HG03066 (cell line): ENCODE data around the gene NKAIN4.

Source experiments
- ATAC-seq: cut with Tn5 transposase; IDR thresholded peaks from one replicate; pipeline ENCODE4 v1.9.1; 2021; ENCODE audit warnings: low read depth; ENCODE audit not compliant: unreplicated experiment

NKAIN4 gene

GRCh38 chr20:63288581-63289251 is 34.5 kb upstream of the NKAIN4 start:
- ATAC-seq: no peak

DNA sequence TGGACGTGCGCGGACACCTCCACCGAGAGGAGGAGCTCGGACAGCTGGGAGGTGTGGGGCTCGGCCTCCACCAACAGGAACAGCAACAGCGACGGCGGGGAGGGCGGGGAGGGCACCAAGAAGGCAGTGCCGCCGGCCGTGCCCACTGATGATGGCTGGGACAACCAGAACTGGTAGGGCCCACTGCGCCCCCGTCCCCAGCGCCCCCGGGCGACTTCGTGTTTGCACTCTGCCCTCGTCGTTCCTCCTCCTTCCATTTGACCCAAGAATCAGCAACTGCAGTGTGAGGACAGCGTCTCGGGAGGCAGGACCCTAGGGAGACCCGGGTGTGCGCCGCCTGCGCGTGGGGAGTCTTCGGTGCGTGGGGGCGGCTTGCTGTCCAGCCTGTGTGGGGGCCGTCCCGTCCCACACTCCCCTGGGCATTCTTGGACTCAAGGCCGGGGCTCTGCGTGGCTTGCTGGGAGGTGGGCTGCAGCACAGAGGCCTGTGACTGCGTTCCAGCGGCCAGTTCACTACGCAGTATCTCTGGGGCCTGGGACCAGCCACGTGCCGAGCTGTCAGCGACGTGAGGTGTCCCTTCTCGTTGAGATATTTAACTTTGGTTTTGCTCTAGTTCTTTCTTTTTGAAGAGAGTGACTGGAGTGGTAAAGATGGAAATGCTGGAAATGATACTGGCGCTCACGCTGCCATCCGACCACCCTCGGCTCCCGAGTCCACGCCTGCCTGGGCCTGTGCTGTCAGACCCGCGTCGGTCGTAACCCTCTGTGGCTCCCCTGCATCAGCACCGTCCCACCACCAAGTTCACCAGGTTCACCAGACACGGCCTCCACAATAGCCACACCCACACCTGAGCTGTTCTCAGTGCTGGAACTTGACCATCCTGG is 33.7 kb upstream of the NKAIN4 start:
- no peak for ATAC-seq

DNA sequence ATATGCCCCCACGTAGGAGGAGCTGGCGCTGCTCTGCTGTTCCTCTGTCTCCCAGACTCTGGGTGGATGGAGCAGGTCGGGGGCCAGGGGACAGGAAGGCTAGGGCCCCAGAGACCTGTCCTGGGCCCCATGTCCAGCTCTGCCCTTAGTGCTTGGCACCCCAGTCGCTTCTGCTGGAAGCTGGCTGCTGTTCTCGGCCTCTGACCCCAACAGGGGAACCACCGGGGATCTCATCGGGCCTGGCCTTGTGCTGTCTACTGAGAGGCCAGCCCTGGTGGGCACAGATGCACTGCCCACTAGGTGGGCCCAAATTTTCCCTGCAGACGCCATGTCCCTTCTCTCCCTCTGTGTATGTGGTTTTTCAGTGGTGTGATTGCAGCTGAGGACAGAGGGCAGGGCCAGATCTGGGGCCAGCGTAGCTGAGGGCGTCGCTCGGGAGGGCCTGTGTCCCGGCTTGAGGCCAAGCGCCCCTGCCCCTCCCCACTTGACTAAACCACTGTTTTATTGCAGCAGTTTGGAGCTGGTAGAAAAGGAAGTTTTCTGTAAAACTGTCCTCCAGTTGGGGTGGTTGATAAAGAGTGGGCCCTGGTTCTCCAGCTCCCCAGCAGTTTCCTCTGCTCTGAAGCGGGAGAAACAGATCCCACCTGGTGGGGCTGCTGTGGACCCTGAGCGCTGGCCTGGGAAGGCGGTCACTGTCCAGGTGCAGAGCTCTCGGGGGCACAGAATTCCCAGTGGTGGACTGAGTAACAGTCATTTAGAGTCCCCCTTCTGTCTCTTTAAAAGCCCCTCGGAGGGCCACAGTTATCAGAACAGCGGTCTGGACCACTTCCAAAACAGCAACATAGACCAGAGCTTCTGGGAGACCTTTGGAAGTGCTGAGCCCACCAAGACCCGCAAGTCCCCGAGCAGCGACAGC is 32.8 kb upstream of the NKAIN4 start:
- no peak for ATAC-seq

GRCh38 chr20:63285636-63286615 is 31.7 kb upstream of the NKAIN4 start:
- no peak for ATAC-seq

GRCh38 chr20:63284981-63285524 is 30.8 kb upstream of the NKAIN4 start:
- ATAC-seq: no peak

DNA sequence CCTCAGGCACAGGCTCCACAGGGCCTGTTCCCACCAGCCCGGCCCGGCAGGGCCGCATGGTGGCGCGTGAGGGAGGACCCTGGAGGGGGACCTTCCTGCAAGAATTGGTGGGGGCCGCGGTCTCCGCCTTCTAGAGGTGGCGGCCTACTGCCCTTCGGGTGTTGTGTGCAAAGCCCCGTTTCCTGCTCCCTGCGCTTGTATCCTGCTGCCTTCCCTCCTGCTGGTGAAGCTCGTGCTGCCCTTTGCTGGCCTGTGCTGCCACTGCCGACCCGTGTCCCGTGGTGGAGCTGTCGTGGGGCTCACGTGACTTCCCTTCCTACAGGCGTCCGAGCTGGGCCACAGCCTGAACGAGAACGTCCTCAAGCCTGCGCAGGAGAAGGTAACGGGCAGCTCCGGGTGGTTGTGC is 30.3 kb upstream of the NKAIN4 start:
- ATAC-seq: no peak

DNA sequence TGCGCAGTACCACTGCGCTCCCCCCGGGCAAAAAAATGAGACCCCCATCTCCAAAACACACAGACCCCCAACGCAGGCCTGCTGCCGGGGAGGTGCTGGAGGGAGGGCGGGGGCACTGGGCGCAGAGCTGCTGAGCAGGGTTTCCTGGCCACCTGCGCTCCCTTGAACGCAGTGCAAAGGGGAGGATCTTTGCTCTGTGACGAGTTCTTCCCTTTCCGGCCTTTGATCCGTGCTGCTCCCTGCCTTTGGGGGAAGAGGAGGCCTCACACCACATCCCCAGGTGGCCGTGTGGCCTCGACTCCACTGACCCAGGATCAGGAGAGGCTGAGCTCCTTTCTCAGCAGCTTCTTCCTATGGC is 29.8 kb upstream of the NKAIN4 start:
- no peak for ATAC-seq

DNA sequence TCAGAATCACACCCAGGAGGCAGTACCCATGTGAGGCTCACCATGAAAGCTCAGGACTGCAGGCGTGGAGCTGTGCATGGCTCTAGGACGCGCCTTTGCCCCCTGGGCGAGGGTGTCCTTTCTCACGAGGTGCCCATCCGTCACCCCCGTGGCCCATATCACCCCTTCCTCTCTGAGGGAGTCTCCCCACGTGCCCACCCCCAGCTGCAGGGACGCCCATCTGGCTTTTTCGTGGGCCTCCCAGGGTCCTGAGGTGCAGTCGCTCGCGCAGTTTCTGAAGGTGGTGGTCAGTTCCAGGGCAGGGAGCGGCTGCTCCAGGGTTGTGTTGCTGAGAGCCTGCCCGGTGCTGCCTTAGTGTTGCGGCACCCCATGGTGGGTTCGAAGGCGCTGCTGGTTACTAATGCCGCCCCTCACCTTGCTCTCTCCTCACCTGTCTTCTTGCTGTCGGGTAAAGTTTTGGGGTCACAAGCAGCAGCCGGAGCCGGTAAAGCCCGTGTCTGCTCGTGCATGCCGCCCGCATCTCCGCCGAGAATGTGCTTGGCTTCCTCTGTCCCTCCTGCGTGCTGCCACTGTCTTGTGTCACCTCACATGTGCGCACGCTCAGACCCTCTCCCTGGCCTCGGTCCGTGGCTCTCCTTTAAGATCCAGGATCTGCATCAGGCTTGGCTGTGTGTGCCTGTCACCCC is 29.3 kb upstream of the NKAIN4 start:
- ATAC-seq: no peak

- no peak for ATAC-seq
Measured at GRCh38 chr20:63282946-63283345, 28.7 kb upstream of the NKAIN4 start.

DNA sequence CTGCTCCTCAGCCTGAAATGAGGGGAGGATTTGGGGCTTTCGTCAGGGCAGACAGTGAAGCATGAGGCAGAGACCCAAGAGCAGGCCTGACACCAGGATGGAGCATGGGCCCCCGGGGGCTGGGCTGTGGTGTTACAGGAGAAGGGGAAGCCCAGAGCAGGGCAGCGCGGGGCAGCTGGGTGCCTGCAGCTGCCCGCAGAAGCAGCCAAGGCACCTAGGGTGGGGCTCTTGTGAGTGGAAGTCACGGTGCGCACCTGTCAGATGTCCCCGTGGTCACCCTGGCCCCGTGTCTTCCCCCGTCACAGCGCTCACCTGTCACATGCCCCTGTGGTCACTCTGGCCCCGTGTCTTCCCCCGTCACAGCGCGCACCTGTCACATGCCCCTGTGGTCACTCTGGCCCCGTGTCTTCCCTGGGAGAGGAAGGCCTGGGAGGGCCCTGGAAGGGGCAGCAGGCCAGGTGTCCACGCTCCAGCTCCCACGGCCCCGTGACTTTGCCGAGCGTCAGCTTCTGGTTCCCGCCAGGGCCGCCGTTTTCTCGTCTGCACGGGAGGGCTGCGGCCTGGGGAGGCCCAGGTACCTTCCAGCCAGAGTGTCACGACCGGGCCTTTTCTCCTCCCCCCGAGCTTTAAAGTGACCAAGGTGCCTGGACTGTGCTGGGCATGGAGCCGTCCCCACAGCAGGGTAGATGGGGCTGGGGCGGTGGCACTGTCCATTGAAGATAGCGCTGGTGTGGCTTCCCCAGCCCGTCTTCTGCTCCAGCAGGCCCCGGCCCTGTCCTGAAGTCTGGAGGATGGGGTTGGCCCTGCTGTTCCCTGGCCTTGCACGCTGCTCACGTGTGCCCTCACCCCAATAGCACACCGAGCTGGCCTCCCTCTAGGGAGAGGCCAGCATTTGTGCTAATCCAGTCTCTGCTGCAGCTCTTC is 27.7 kb upstream of the NKAIN4 start:
- no peak for ATAC-seq

DNA sequence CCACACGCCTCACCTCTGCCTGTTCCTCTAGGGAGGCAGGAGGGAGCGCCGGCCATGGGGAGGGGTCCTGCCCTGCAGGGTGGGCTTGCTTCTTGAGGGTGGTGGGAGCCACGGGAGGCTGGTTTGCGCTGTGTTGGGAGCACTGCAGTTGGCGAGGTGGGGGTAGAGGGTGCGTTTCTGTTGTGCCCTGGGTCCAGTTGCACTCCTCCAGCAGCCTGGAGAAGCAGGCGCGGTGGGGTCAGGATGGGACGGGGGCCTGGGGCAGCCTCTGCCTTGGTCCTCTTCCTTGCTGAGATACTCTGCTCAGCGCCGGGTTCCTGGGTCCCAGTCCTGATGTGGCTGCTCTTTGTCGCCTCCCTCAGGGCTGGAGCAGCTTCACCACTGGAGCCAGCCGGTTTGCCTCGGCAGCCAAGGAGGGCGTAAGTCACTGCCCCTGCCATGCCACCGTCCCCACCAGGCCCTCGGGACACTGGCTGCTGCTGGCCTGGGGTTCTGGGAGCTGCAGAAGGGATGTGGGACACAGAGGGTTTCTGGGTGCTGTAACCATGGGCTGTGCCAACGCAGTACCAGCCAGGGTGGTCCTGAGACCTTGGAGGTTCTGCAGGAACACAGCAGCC is 26.8 kb upstream of the NKAIN4 start:
- ATAC-seq: no peak

- ATAC-seq: no peak
Measured at GRCh38 chr20:63280371-63280770, 26.1 kb upstream of the NKAIN4 start.

- no peak for ATAC-seq
Measured at GRCh38 chr20:63279931-63280330, 25.7 kb upstream of the NKAIN4 start.

DNA sequence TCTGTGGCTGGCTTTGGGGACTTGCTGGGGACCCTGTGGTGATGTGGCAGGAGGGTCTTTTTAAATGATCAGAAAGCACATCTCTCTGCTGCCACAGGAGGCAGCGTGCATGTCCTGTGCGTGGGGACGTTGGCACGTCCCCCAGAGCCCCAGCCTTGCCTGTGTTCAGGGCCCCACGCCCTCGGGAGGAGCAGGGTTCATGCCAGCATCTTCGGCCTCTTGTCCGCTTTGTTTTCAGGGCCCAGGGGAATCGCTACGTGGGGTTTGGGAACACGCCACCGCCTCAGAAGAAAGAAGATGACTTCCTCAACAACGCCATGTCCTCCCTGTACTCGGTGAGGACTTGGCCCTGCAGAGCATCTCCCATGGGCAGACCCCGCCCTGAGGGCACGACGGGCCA is 24.4 kb upstream of the NKAIN4 start:
- ATAC-seq: no peak

- ATAC-seq: no peak
Measured at GRCh38 chr20:63277466-63278272, 23.4 kb upstream of the NKAIN4 start.

DNA sequence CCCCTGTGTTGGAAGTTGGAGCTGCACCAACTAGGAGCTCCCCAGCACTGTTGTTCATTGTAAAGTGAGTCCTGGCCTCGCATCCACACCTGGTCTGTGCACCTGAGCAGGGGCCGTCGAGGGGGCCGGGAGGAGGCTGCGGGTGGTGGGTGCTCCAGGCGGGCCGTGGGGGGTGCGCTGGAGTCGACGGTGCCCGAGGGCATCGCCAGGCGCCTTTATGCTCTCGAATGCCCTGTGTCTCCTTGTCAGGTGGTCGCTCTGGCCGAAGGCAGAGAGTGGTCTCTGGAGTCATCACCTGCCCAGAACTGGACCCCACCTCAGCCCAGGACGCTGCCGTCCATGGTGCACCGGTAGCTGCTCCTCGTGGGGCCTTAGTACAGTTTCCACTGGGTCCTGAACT is 22.7 kb upstream of the NKAIN4 start:
- no peak for ATAC-seq

DNA sequence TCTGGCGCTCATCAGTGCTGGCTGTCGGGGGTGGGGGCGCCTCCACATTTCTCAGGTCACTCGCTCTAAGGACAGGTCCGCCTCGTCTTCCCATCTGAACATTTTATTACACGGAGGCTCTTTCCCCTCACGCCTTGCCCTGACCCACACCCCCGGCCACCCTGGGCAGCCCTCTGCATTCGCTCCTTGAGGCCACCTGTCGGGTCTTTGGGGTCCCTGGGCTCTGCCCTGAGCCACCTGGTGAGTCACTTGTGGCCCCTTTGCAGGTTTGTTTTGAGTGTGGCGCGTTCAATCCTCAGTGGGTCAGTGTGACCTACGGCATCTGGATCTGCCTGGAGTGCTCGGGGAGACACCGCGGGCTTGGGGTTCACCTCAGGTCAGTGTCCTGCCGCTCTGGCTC is 21.6 kb upstream of the NKAIN4 start:
- ATAC-seq: no peak
